Endodermal cell (in vitro differentiated cells): Measurements from ENCODE around the gene FBXW9. TPM values are rescaled to one million over a fixed set of nuclear protein-coding genes. Genes with fewer than 3 reads are reported as not detected.

Source experiments
- DNase-seq: peaks from one replicate; pipeline ENCODE4 v3.0.0-alpha.2; 2017
- H3K27ac ChIP-seq: 2 replicates; pipeline ENCODE4 v1.5.1; 2013; ENCODE audit warnings: mild to moderate bottlenecking, low read depth, low read length, moderate library complexity
- H3K27me3 ChIP-seq: 2 replicates; pipeline ENCODE4 v1.6.1; 2013; ENCODE audit warnings: mild to moderate bottlenecking, low read length, moderate library complexity; ENCODE audit not compliant: insufficient read depth, control insufficient read depth, poor library complexity, severe bottlenecking
- H3K36me3 ChIP-seq: 2 replicates; pipeline ENCODE4 v1.7.0; 2013; ENCODE audit warnings: mild to moderate bottlenecking, low read length, moderate library complexity; ENCODE audit not compliant: control insufficient read depth, insufficient read depth
- H3K4me1 ChIP-seq: one replicate; pipeline ENCODE4 v1.7.0; 2013; ENCODE audit warnings: low read length; ENCODE audit not compliant: control insufficient read depth, insufficient read depth
- H3K4me3 ChIP-seq: 2 replicates; pipeline ENCODE4 v1.5.1; 2013; ENCODE audit warnings: mild to moderate bottlenecking, low read length, moderate library complexity
- H3K9ac ChIP-seq: 2 replicates; pipeline ENCODE4 v1.6.1; 2013; ENCODE audit warnings: mild to moderate bottlenecking, low read length, moderate library complexity; ENCODE audit not compliant: poor library complexity, severe bottlenecking; ENCODE audit errors: extremely low read depth
- H3K9me3 ChIP-seq: 2 replicates; pipeline ENCODE4 v1.6.1; 2013; ENCODE audit warnings: mild to moderate bottlenecking, low read length, moderate library complexity; ENCODE audit not compliant: control insufficient read depth
- H3K27ac Mint-ChIP-seq: 2 replicates; pipeline ENCODE4 v1.8.0; 2020; ENCODE audit warnings: mixed read lengths
- H3K27me3 Mint-ChIP-seq: 2 replicates; pipeline ENCODE4 v1.8.0; 2021; ENCODE audit warnings: mild to moderate bottlenecking, mixed read lengths; ENCODE audit not compliant: insufficient read depth
- H3K36me3 Mint-ChIP-seq: 2 replicates; pipeline ENCODE4 v1.8.0; 2020; ENCODE audit warnings: low read depth, mixed read lengths
- H3K4me1 Mint-ChIP-seq: 2 replicates; pipeline ENCODE4 v1.8.0; 2020; ENCODE audit warnings: mixed read lengths
- H3K4me3 Mint-ChIP-seq: 2 replicates; pipeline ENCODE4 v1.8.0; 2020; ENCODE audit warnings: mild to moderate bottlenecking, moderate library complexity, mixed read lengths
- H3K9me3 Mint-ChIP-seq: 2 replicates; pipeline ENCODE4 v1.8.0; 2020; ENCODE audit warnings: mild to moderate bottlenecking, mixed read lengths
- CTCF ChIP-seq: fragments of 200-600 bp; sonication (generic); conservative IDR thresholded peaks from 2 replicates; pipeline ENCODE4 v1.5.0; 2021; ENCODE audit warnings: antibody characterized with exemption, mild to moderate bottlenecking
- WGBS, 2 experiments: methylation state at CpG; one replicate each; pipeline versions ENCODE4 v1.1.5 to v1.1.7; 2013; ENCODE audit warnings: missing lambda C conversion rate in 2 of 2, mixed read lengths in 1 of 2; ENCODE audit not compliant: insufficient coverage in 1 of 2, insufficient read length in 1 of 2; 5-methylcytosine and 5-hydroxymethylcytosine counted together
- total RNA-seq, 2 donors: library from RNA; stranded (reverse); fragmentation: NEBNext Ultra II Directional in 1 of 2; extraction: Animal tissue kit (Norgen Biotek cat#: 25700) in 1 of 2; gene quantifications; 2 replicates in 1 of 2; 3 replicates in 1 of 2; pipeline ENCODE4 v1.2.1, GENCODE V29; 2021

The FBXW9 gene
- total RNA-seq, 2 donors from 2014 or later, result 12.6 to 14.7 TPM

- peak overlapping the region; percentile 42 for H3K4me3 Mint-ChIP-seq
- WGBS, 2 experiments, result 26 to 27% methylated on average over 23 to 39 of the region's 39 CpGs
- Histone ChIP-seq H3K4me1 (no peaks in the 10 kb centered on the region), H3K9ac (no peak overlapping the region), H3K36me3 (no peaks in the 10 kb centered on the region), H3K27ac (no peak overlapping the region), H3K9me3 (no peaks in the 10 kb centered on the region), H3K27me3 (no peaks in the 10 kb centered on the region), H3K4me3 (no peak overlapping the region)
- H3K27me3 Mint-ChIP-seq, result peaks cover 10% of the 10 kb centered on the region
- peak overlapping the region; percentile 78 for H3K27ac Mint-ChIP-seq
- H3K4me1 Mint-ChIP-seq, result no peaks in the 10 kb centered on the region
- peak; percentile 95 for DNase-seq
- H3K9me3 Mint-ChIP-seq, result peaks cover 11% of the 10 kb centered on the region
- H3K36me3 Mint-ChIP-seq, result peaks cover 6% of the 10 kb centered on the region
- TF ChIP-seq CTCF, result peak; percentile 92
These were observed 56.4 kb downstream of the FBXW9 start for GRCh38 chr19:12639901-12640613.

Other genes with a start within 250 kb of the FBXW9 start
- 1 to 10 TPM; 5.3 to 7.4 TPM for gene ZNF709, start 211.8 kb downstream of the FBXW9 start, total RNA-seq
- 10 to 100 TPM; 17.3 to 20.6 TPM for gene ZNF564, start 145.1 kb downstream of the FBXW9 start, total RNA-seq
- gene ZNF490, start 85.8 kb downstream of the FBXW9 start, total RNA-seq, result 10 to 100 TPM; 10.6 to 11.2 TPM
- 10 to 100 TPM; 23.2 to 32.1 TPM for gene ZNF791, start 85.7 kb downstream of the FBXW9 start, total RNA-seq
- 100 to 1,000 TPM; 101 to 113 TPM for gene MAN2B1, start 29.9 kb downstream of the FBXW9 start, total RNA-seq
- gene WDR83, start 29.8 kb downstream of the FBXW9 start, total RNA-seq, result 10 to 100 TPM; 18.8 to 26.2 TPM
- 10 to 100 TPM; 76.1 to 98.5 TPM for gene DHPS, start 14.8 kb downstream of the FBXW9 start, total RNA-seq
- not detected for gene GNG14, start 8.6 kb downstream of the FBXW9 start, total RNA-seq
- gene TNPO2, start 27.3 kb upstream of the FBXW9 start, total RNA-seq, result 100 to 1,000 TPM; 106 to 113 TPM
- gene TRIR, start 38.1 kb upstream of the FBXW9 start, total RNA-seq, result 100 to 1,000 TPM; 103 to 125 TPM
- 100 to 1,000 TPM in 1 of 2 donors, 10 to 100 TPM in 1; 97.8 to 102 TPM for gene GET3, start 40.9 kb upstream of the FBXW9 start, total RNA-seq
- gene BEST2, start 55.2 kb upstream of the FBXW9 start, total RNA-seq, result 1 to 10 TPM in 1 of 2 donors, under 1 TPM in 1; 0.95 to 1.2 TPM
- gene HOOK2, start 78.9 kb upstream of the FBXW9 start, total RNA-seq, result 100 to 1,000 TPM in 1 of 2 donors, 10 to 100 TPM in 1; 82.1 to 103 TPM
- 1 to 10 TPM; 6.7 to 7.2 TPM for gene JUNB, start 94.9 kb upstream of the FBXW9 start, total RNA-seq
- 100 to 1,000 TPM; 429 to 507 TPM for gene PRDX2, start 105.2 kb upstream of the FBXW9 start, total RNA-seq
- gene THSD8, start 105.4 kb upstream of the FBXW9 start, total RNA-seq, result 10 to 100 TPM; 34.4 to 57.4 TPM
- gene RNASEH2A, start 110.0 kb upstream of the FBXW9 start, total RNA-seq, result 10 to 100 TPM; 51.0 to 97.1 TPM
- gene RTBDN, start 137.9 kb upstream of the FBXW9 start, total RNA-seq, result 1 to 10 TPM in 1 of 2 donors, under 1 TPM in 1; 0.68 to 1.7 TPM
- gene MAST1, start 141.9 kb upstream of the FBXW9 start, total RNA-seq, result 10 to 100 TPM in 1 of 2 donors, 1 to 10 TPM in 1; 6.9 to 18.5 TPM
- gene DNASE2, start 184.8 kb upstream of the FBXW9 start, total RNA-seq, result 10 to 100 TPM; 20.8 to 32.3 TPM
- 1 to 10 TPM in 1 of 2 donors, under 1 TPM in 1; 0.91 to 1.0 TPM for gene KLF1, start 190.6 kb upstream of the FBXW9 start, total RNA-seq
- 10 to 100 TPM; 58.1 to 62.9 TPM for gene GCDH, start 194.5 kb upstream of the FBXW9 start, total RNA-seq
- gene SYCE2, start 222.7 kb upstream of the FBXW9 start, total RNA-seq, result 1 to 10 TPM; 2.4 to 3.9 TPM
- gene FARSA, start 237.1 kb upstream of the FBXW9 start, total RNA-seq, result 10 to 100 TPM; 65.1 to 70.8 TPM
- 1,000 to 10,000 TPM in 1 of 2 donors, 100 to 1,000 TPM in 1; 873 to 1,303 TPM for gene CALR, start 242.0 kb upstream of the FBXW9 start, total RNA-seq
- 100 to 1,000 TPM in 1 of 2 donors, 10 to 100 TPM in 1; 75.5 to 117 TPM for gene RAD23A, start 249.2 kb upstream of the FBXW9 start, total RNA-seq